Retinal pigment epithelial cell (primary cell): ENCODE data around the gene SPCS2.
"Not testable (repeated sequence)": the region's sequence is repeated elsewhere in the genome, so short reads cannot be mapped to it uniquely, and the experiment has no call there.

Source experiments
- DNase-seq: peaks from one replicate; pipeline ENCODE4 v3.0.0-alpha.2; 2010; ENCODE audit warnings: low read depth
- H3K4me3 ChIP-seq: 2 replicates; pipeline ENCODE4 v1.5.1; 2011; ENCODE audit warnings: mild to moderate bottlenecking, low read length, control low read depth, moderate library complexity
- CTCF ChIP-seq: conservative IDR thresholded peaks from 2 replicates; pipeline ENCODE4 v1.5.1; 2011; ENCODE audit warnings: low read depth, low read length, control low read depth, inconsistent platforms

The SPCS2 gene

GRCh38 chr11:74957937-74958629, 9.0 kb downstream of the SPCS2 start:
- no peak for DNase-seq
- no peak overlapping the region for H3K4me3 ChIP-seq
- TF ChIP-seq CTCF = no peak

DNA sequence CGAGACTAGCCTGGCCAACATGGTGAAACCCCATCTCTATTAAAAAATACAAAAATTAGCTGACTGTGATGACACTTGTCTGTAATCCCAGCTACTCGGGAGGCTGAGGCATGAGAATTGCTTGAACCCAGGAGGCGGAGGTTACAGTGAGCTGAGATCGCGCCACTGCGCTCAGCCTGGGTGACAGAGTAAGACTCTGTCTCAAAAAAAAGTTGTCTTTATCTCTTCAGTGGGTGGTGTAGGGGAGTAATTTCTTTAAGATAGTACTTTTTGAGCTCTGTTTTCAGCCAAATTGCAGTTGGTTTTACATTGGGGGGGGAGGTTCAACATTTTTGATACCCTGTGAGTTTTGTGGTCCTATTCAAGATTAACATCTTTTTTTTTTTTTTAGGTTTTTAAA, 11.1 kb downstream of the SPCS2 start:
- H3K4me3 ChIP-seq, DNase-seq: not testable (repeated sequence)

DNA sequence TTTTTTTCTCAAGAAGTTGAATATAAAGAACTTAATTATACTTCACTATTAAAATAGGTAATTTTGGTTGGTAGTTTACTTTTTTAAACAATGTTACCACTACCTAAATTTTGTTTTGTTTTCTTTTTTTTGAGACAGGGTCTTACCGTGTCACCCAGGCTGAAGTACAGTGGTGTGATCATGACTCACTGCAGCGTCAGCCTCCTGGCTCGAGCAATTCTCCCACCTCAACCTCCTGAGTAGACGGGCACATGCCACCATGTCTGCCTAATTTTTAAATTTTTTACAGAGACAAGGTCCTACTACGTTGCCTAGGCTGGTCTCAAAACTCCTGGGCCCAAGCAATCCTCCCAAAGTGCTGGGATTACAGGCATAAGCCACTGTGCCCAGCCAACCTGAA, 17.6 kb downstream of the SPCS2 start:
- no peak overlapping the region for H3K4me3 ChIP-seq
- DNase-seq = peak; percentile 75
- TF ChIP-seq CTCF = no peak

GRCh38 chr11:74970852-74971395, 21.9 kb downstream of the SPCS2 start:
- DNase-seq = no peak
- TF ChIP-seq CTCF = no peak
- no peak overlapping the region for H3K4me3 ChIP-seq

DNA sequence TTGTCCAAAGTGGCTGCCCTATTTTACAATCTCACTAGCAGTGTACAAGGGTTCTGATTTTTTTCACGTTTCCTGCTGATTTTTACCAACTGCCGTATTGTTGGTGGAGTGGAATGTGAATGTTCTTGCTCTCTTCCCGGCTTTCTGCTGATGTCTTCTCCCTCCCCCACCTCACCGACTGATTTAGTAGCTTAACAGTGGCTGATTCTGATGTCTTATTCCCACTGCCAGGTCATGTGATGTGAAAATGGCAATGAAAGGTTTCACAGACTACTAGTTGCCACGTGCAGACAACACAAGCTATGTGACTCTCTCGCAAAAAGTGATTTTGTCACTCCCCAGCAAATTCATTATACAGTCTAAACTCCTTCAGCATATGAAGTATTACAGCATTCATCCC, 22.4 kb downstream of the SPCS2 start:
- TF ChIP-seq CTCF = no peak
- DNase-seq = no peak
- H3K4me3 ChIP-seq = no peak overlapping the region

- no peak for DNase-seq
- no peak overlapping the region for H3K4me3 ChIP-seq
- no peak for TF ChIP-seq CTCF
These were observed 29.0 kb downstream of the SPCS2 start for GRCh38 chr11:74978041-74978440.

DNA sequence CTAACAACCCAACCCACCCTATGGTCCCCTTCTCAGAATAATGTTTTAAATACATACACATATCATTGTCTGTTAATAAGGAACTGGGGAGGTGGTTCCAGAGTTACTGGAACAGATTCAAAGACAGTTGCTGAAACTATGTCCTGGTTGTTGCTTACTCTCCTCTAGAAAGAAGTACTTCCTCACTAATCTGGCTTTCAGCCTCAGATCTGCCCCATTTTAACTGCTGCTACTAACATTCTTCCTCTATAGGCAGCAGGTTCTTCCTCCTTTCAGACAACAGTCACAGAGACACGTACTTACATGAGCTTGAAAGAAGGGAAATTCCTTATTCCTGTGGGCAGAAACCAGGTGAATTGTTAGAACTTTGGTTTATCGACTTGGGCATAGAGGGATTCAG, 31.6 kb downstream of the SPCS2 start:
- TF ChIP-seq CTCF = no peak
- DNase-seq = no peak
- no peak overlapping the region for H3K4me3 ChIP-seq
